GM18909 (cell line): Measurements from ENCODE around the gene MRGPRE.

Source experiments
- ATAC-seq: cut with Tn5 transposase; IDR thresholded peaks from one replicate; pipeline ENCODE4 v1.9.1; 2021; ENCODE audit warnings: mild to moderate bottlenecking; ENCODE audit not compliant: unreplicated experiment, poor library complexity

Gene MRGPRE

GRCh38 chr11:3199537-3200295 is 32.5 kb downstream of the MRGPRE start:
- no peak for ATAC-seq

GRCh38 chr11:3198815-3199214 is 33.4 kb downstream of the MRGPRE start:
- ATAC-seq, result no peak

GRCh38 chr11:3197878-3198528 is 34.2 kb downstream of the MRGPRE start:
- no peak for ATAC-seq

GRCh38 chr11:3197044-3197695 is 35.0 kb downstream of the MRGPRE start:
- ATAC-seq, result no peak

- no peak for ATAC-seq
Measured at GRCh38 chr11:3196161-3197043, 35.8 kb downstream of the MRGPRE start.

- ATAC-seq, result no peak
Measured at GRCh38 chr11:3195251-3196160, 36.7 kb downstream of the MRGPRE start.

- no peak for ATAC-seq
Measured at GRCh38 chr11:3194016-3194816, 38.0 kb downstream of the MRGPRE start.

GRCh38 chr11:3193373-3194015 is 38.7 kb downstream of the MRGPRE start:
- ATAC-seq, result no peak

- no peak for ATAC-seq
Measured at GRCh38 chr11:3192511-3193372, 39.5 kb downstream of the MRGPRE start.

GRCh38 chr11:3191586-3192324 is 40.5 kb downstream of the MRGPRE start:
- no peak for ATAC-seq

GRCh38 chr11:3190600-3190999 is 41.6 kb downstream of the MRGPRE start:
- no peak for ATAC-seq

- no peak for ATAC-seq
Measured at GRCh38 chr11:3189886-3190583, 42.2 kb downstream of the MRGPRE start.

GRCh38 chr11:3189196-3189843 is 42.9 kb downstream of the MRGPRE start:
- no peak for ATAC-seq

GRCh38 chr11:3188496-3189195 is 43.6 kb downstream of the MRGPRE start:
- no peak for ATAC-seq
